ENCODE data around the gene PRKG1. TPM values are rescaled to one million over a fixed set of nuclear protein-coding genes. Genes with fewer than 3 reads are reported as not detected.

PRKG1 gene
- total and polyA plus RNA-seq, 2 of the 8 experiments (the other 6 are each of a cell fraction or from before 2014, with no cell fraction given), result 4.2 to 15.2 TPM

- no peak overlapping the region for H3K4me2 ChIP-seq (ENCODE audit: insufficient read depth in 1 of 2, low read depth in 2 of 2, low read length in 2 of 2)
- CTCF ChIA-PET (ENCODE audit: partially characterized antibody), result interaction anchor here (2.0 kb wide), 1 partner anchor 15 kb away, joined by 6 read pairs; no protein-coding TSS in a partner anchor
Observed at GRCh38 chr10:51789118-51789517, 714.8 kb downstream of the PRKG1 start.

More at GRCh38 chr10:51789118-51789517, 714.8 kb downstream of the PRKG1 start:
- TF ChIP-seq YY1 (IDR thresholded peaks at IDR 0.05; ENCODE audit: low read depth, low read length) (no peak), SRF (IDR thresholded peaks at IDR 0.05; ENCODE audit: low read depth, low read length) (no peak), SIX5 (IDR thresholded peaks at IDR 0.05; ENCODE audit: low read depth, low read length) (no peak)
- Histone ChIP-seq H2BK15ac (ENCODE audit: low read length) (no peak overlapping the region), H4K5ac (ENCODE audit: insufficient read length, low read depth, low read length) (no peak overlapping the region), H3K4ac (replicated peaks; ENCODE audit: insufficient read length, low read depth, low read length) (no peak overlapping the region), H3K18ac (ENCODE audit: extremely low read depth, low read length) (no peak overlapping the region), H4K20me1 (replicated peaks in 1 of 2; ENCODE audit: control insufficient read depth in 1 of 2, insufficient read depth in 2 of 2, low read length in 2 of 2) (no peaks in the 10 kb centered on the region), H2AK5ac (ENCODE audit: low read depth, low read length) (no peak overlapping the region), H4K91ac (replicated peaks; ENCODE audit: insufficient read length, low read length) (no peak overlapping the region), H2BK20ac (ENCODE audit: low read length) (no peak overlapping the region), H4K8ac (ENCODE audit: extremely low read depth, insufficient read depth, low read length) (no peak overlapping the region), H3K9me3 (ENCODE audit: insufficient read depth in 2 of 2, low read depth in 1 of 2, low read length in 1 of 2) (no peaks in the 10 kb centered on the region), H2AFZ (ENCODE audit: low read length) (no peak overlapping the region), H3K79me2 (ENCODE audit: control insufficient read depth in 1 of 2, insufficient read depth in 2 of 2, low read length in 2 of 2) (no peaks in the 10 kb centered on the region), H3K4me1 (replicated peaks in 1 of 4; ENCODE audit: control insufficient read depth in 3 of 4, insufficient read depth in 4 of 4, low read length in 3 of 4) (no peaks in the 10 kb centered on the region), H3K36me3 (ENCODE audit: control insufficient read depth in 2 of 4, insufficient read depth in 4 of 4, low read length in 3 of 4) (no peaks in the 10 kb centered on the region), H2BK5ac (ENCODE audit: low read depth, low read length) (no peak overlapping the region), H3K56ac (replicated peaks; ENCODE audit: insufficient read length, low read depth, low read length) (no peak overlapping the region), H2BK12ac (ENCODE audit: low read depth, low read length) (no peak overlapping the region), H3K27me3 (replicated peaks in 1 of 4; ENCODE audit: control insufficient read depth in 3 of 4, extremely low read depth in 1 of 4, insufficient read depth in 3 of 4, low read length in 3 of 4) (no peaks in the 10 kb centered on the region), H3K9ac (replicated peaks in 1 of 4; ENCODE audit: extremely low read depth in 1 of 4, low read depth in 3 of 4, low read length in 3 of 4) (no peak overlapping the region), H2BK120ac (replicated peaks; ENCODE audit: low read depth, low read length) (no peak overlapping the region), H3K27ac (ENCODE audit: low read depth, low read length) (no peak overlapping the region), H3K23ac (ENCODE audit: insufficient read length) (no peak overlapping the region), H3K23me2 (ENCODE audit: low read depth, low read length) (no peaks in the 10 kb centered on the region), H3K79me1 (ENCODE audit: low read depth, low read length) (no peaks in the 10 kb centered on the region), H3K14ac (ENCODE audit: insufficient read length) (no peak overlapping the region), H3K4me3 (ENCODE audit: extremely low read depth in 1 of 4, insufficient read depth in 2 of 4, low read depth in 3 of 4, low read length in 4 of 4) (no peak overlapping the region)
- DNase-seq (ENCODE audit: low read depth in 1 of 2, low spot score in 2 of 2) (no peak), FAIRE-seq (no peak)
- POLR2A ChIA-PET (ENCODE audit: partially characterized antibody), result no interaction called here
- WGBS, 2 experiments (ENCODE audit: extremely low coverage in 1 of 2, insufficient coverage in 1 of 2, insufficient read length in 1 of 2, insufficient replicate concordance in 2 of 2, low coverage in 1 of 2, low lambda C conversion rate in 2 of 2, missing lambda C conversion rate in 1 of 2), result 90% methylated on average over 1 of the region's 1 CpG; no CpG with 5 or more reads in 1 of the 2 experiments

All from H1 (cell line).